Body of pancreas (tissue), 4 donors: ENCODE measurements around the gene TBC1D24. TPM values are rescaled to one million over a fixed set of nuclear protein-coding genes. Genes with fewer than 3 reads are reported as not detected.
"Not testable (repeated sequence)": the region's sequence is repeated elsewhere in the genome, so short reads cannot be mapped to it uniquely, and the experiment has no call there.

Experiments used
- ATAC-seq: fragments of 150-250 bp; one replicate; pipeline ENCODE4 v1.9.1; 2016
- DNase-seq, 4 donors: peaks; one replicate each; pipeline ENCODE4 v3.0.0-alpha.2; 2019
- H3K27ac ChIP-seq, 4 donors: fragments of 200-600 bp; sonication (generic); 1 replicate in 3 of 4; 2 replicates in 1 of 4; pipeline versions ENCODE4 v1.5.1 to v1.6.1; 2016 to 2019; ENCODE audit warnings: mild to moderate bottlenecking in 1 of 4, mixed read lengths in 1 of 4, moderate library complexity in 1 of 4
- H3K27me3 ChIP-seq, 2 donors: fragments of 200-600 bp; sonication (generic); one replicate each; pipeline ENCODE4 v1.6.0; 2016; ENCODE audit warnings: mild to moderate bottlenecking in 1 of 2
- H3K36me3 ChIP-seq, 2 donors: fragments of 200-600 bp; sonication (generic); replicated peaks in 1 of 2; 2 replicates each; pipeline ENCODE4 v1.5.1; 2016; ENCODE audit warnings: low read depth in 2 of 2; ENCODE audit not compliant: insufficient read depth in 1 of 2
- H3K4me1 ChIP-seq: fragments of 200-600 bp; sonication (generic); one replicate; pipeline ENCODE4 v1.6.0; 2016
- H3K4me3 ChIP-seq, 2 donors: fragments of 200-600 bp; sonication (generic); 1 replicate in 1 of 2; 2 replicates in 1 of 2; pipeline ENCODE4 v1.5.1; 2016 to 2019
- H3K9me3 ChIP-seq, 3 donors: fragments of 200-600 bp; sonication (generic); 1 replicate in 2 of 3; 2 replicates in 1 of 3; pipeline ENCODE4 v1.5.1; 2016
- CTCF ChIP-seq, 7 experiments: fragments of 450-650 bp in 4 of 7; fragments of 200-600 bp in 3 of 7; sonication (generic) in 3 of 7; IDR thresholded peaks; one replicate each; pipeline ENCODE4 v1.5.1; 2016 to 2019; ENCODE audit warnings: antibody characterized with exemption in 7 of 7
- POLR2A ChIP-seq, 3 donors: fragments of 450-650 bp; IDR thresholded peaks; one replicate each; pipeline ENCODE4 v1.6.1; 2016; ENCODE audit warnings: antibody characterized with exemption in 3 of 3, mild to moderate bottlenecking in 2 of 3
- WGBS, 2 donors: methylation state at CpG; one replicate each; pipeline ENCODE4 v1.1.5; 2017; 5-methylcytosine and 5-hydroxymethylcytosine counted together
- intact Hi-C: fragments of 100-400 bp; cut with DNase I; formaldehyde crosslinking; loops from one replicate; pipeline ENCODE4 v1.15.1; 2023
- total RNA-seq, 2 donors: library from RNA; depleted of rRNA; stranded (reverse); fragments of >200 nt; gene quantifications; one replicate each; pipeline ENCODE4 v1.1.0, GENCODE V29; 2016

TBC1D24 gene
- total RNA-seq, 2 donors from 2014 or later = 18.7 to 30.0 TPM

GRCh38 chr16:2531696-2532493 lies 57.0 kb downstream of the TBC1D24 start:
- H3K4me3 ChIP-seq = peak overlapping the region; percentile 4 to 52
- peaks cover 22% of the 10 kb centered on the region for H3K4me1 ChIP-seq
- intact Hi-C loops = loop anchor here (10.0 kb wide), 1 partner anchor 63 kb away; no protein-coding TSS in a partner anchor
- TF ChIP-seq CTCF (IDR thresholded peaks at IDR 0.05) (no peak), POLR2A (IDR thresholded peaks at IDR 0.05) (peak; percentile 45 to 53 (median 47))
- H3K36me3 ChIP-seq = no peaks in the 10 kb centered on the region
- ATAC-seq (peak; percentile 95), DNase-seq (peak; percentile 99)
- WGBS, 2 donors = 0 to 1% methylated on average over 15 to 67 of the region's 84 CpGs
- peak overlapping the region; percentile 88 to 97 (median 94) for H3K27ac ChIP-seq
- H3K9me3 ChIP-seq = no peaks in the 10 kb centered on the region
- no peaks in the 10 kb centered on the region for H3K27me3 ChIP-seq

GRCh38 chr16:2532494-2533141 lies 57.7 kb downstream of the TBC1D24 start:
- peak; percentile 85 to 92 (median 91) for DNase-seq
- no peak for TF ChIP-seq CTCF (IDR thresholded peaks at IDR 0.05)
- TF ChIP-seq POLR2A (IDR thresholded peaks at IDR 0.05) = peak; percentile 33 to 65 (median 63)
- Histone ChIP-seq H3K36me3 (no peaks in the 10 kb centered on the region), H3K4me1 (peaks cover 27% of the 10 kb centered on the region), H3K27ac (peak overlapping the region; percentile 88 to 97 (median 94)), H3K9me3 (no peaks in the 10 kb centered on the region), H3K27me3 (no peaks in the 10 kb centered on the region), H3K4me3 (peak overlapping the region in 1 of 2 donors; percentile 52)
- WGBS, 2 donors = 2 to 3% methylated on average over 26 to 37 of the region's 37 CpGs
- peak; percentile 57 for ATAC-seq
- intact Hi-C loops = loop anchor here (10.0 kb wide), 1 partner anchor 62 kb away; no protein-coding TSS in a partner anchor

GRCh38 chr16:2533142-2533755 lies 58.3 kb downstream of the TBC1D24 start:
- DNase-seq, ATAC-seq: not testable (repeated sequence)

GRCh38 chr16:2533912-2534311 lies 59.0 kb downstream of the TBC1D24 start:
- H3K27me3 ChIP-seq = no peaks in the 10 kb centered on the region
- no peaks in the 10 kb centered on the region for H3K36me3 ChIP-seq
- ATAC-seq (no peak), DNase-seq (no peak)
- no peak overlapping the region for H3K4me3 ChIP-seq
- H3K27ac ChIP-seq = no peak overlapping the region
- TF ChIP-seq CTCF (IDR thresholded peaks at IDR 0.05) (no peak), POLR2A (IDR thresholded peaks at IDR 0.05) (no peak)
- no peaks in the 10 kb centered on the region for H3K9me3 ChIP-seq
- 84 to 87% methylated on average over 11 of the region's 11 CpGs for WGBS, 2 donors
- intact Hi-C loops = loop anchor here (10.0 kb wide), 1 partner anchor 61 kb away; no protein-coding TSS in a partner anchor
- peaks cover 30% of the 10 kb centered on the region for H3K4me1 ChIP-seq

More at GRCh38 chr16:2533142-2533755, 58.3 kb downstream of the TBC1D24 start:
- WGBS, 2 donors = 23 to 49% methylated on average over 13 to 15 of the region's 16 CpGs
- H3K4me3 ChIP-seq, H3K27me3 ChIP-seq, H3K9me3 ChIP-seq, H3K36me3 ChIP-seq: not testable (repeated sequence)
- Histone ChIP-seq H3K27ac (peak overlapping the region; percentile 88 to 97 (median 94)), H3K4me1 (peaks cover 27% of the 10 kb centered on the region)
- intact Hi-C loops = loop anchor here (10.0 kb wide), 1 partner anchor 62 kb away; no protein-coding TSS in a partner anchor

- peaks cover 34% of the 10 kb centered on the region for H3K4me1 ChIP-seq
- intact Hi-C loops = loop anchor here (10.0 kb wide), 1 partner anchor 60 kb away; no protein-coding TSS in a partner anchor
- not testable (repeated sequence) for H3K27ac ChIP-seq
Observed at GRCh38 chr16:2534335-2534734, 59.4 kb downstream of the TBC1D24 start.

More at GRCh38 chr16:2534335-2534734, 59.4 kb downstream of the TBC1D24 start:
- WGBS, 2 donors = 90 to 94% methylated on average over 5 of the region's 5 CpGs
- not testable (repeated sequence) for H3K27me3 ChIP-seq, H3K9me3 ChIP-seq, ATAC-seq, H3K36me3 ChIP-seq, DNase-seq, H3K4me3 ChIP-seq
